Heart left ventricle (tissue), 13 donors: ENCODE measurements around the gene TICAM2.

ENCODE experiments used
- CTCF ChIP-seq, 12 donors: fragments of 200-600 bp; sonication (generic) in 4 of 12; IDR thresholded peaks; one replicate each; pipeline versions ENCODE4 v1.5.0 to v1.8.0; 2018 to 2022; ENCODE audit warnings: antibody characterized with exemption in 12 of 12, mild to moderate bottlenecking in 5 of 12
- POLR2A ChIP-seq, 2 donors: fragments of 450-650 bp; IDR thresholded peaks; one replicate each; pipeline ENCODE4 v1.6.1; 2017; ENCODE audit warnings: antibody characterized with exemption in 2 of 2, mild to moderate bottlenecking in 2 of 2, moderate library complexity in 2 of 2
- donor health status: ischemic (EF 13 %, LVEDD 7.1; RV severe dilation, severe dysfunction).
- donor health status: DM: no; HTN: yes; CAD: no.
- donor health status: DM: no; HTN: no; CAD: no.
- donor health status: ischemic (EF 25% LVEDD 6.9; RV normal size, moderate dysfunction).
- donor health status: ischemic (EF 25% LVEDD 5.7; RV mildly dilated, moderate dysfunction).
- donor health status: ischemic (EF 35%, LVEDD 5.7; RV mildly dilated, moderate dysfunction).
- donor health status: nonischemic (EF 11% LVEDD 7.7; RV severe dilation, severe dysfunction).
- donor health status: DM: yes; HTN: yes; CAD: no.
- donor health status: PGD.
- donor health status: ischemic (EF 29% LVEDD 5.4; RV normal size, mild dysfunction).
- donor health status: nonischemic (EF 23%, LVEDD 6.1; RV moderate dilation, normal function).

- TF ChIP-seq CTCF (IDR thresholded peaks at IDR 0.05): no peak
- no peak for TF ChIP-seq POLR2A (IDR thresholded peaks at IDR 0.05)
These were observed 43.8 kb downstream of the TICAM2 start for GRCh38 chr5:115558388-115558956.
